GM10266 (cell line): Measurements from ENCODE around the gene JAK1.

ENCODE experiments used
- DNase-seq: peaks from one replicate; pipeline ENCODE4 v3.0.0; 2012; ENCODE audit errors: extremely low spot score
- TF ChIP-seq, protein P1 (sequence below): IDR thresholded peaks from 2 replicates; pipeline ENCODE4 v1.5.1; 2012; ENCODE audit warnings: mild to moderate bottlenecking, low read depth; ENCODE audit not compliant: control insufficient read depth, insufficient read depth; ENCODE audit errors: missing control alignments

Gene JAK1

GRCh38 chr1:64908575-64908974 lies 57.8 kb downstream of the JAK1 start:
- no peak for DNase-seq
- TF ChIP-seq, protein P1, sequence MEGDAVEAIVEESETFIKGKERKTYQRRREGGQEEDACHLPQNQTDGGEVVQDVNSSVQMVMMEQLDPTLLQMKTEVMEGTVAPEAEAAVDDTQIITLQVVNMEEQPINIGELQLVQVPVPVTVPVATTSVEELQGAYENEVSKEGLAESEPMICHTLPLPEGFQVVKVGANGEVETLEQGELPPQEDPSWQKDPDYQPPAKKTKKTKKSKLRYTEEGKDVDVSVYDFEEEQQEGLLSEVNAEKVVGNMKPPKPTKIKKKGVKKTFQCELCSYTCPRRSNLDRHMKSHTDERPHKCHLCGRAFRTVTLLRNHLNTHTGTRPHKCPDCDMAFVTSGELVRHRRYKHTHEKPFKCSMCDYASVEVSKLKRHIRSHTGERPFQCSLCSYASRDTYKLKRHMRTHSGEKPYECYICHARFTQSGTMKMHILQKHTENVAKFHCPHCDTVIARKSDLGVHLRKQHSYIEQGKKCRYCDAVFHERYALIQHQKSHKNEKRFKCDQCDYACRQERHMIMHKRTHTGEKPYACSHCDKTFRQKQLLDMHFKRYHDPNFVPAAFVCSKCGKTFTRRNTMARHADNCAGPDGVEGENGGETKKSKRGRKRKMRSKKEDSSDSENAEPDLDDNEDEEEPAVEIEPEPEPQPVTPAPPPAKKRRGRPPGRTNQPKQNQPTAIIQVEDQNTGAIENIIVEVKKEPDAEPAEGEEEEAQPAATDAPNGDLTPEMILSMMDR, result no peak

GRCh38 chr1:64906447-64906846 lies 59.9 kb downstream of the JAK1 start:
- TF ChIP-seq, protein P1, result no peak
- DNase-seq, result no peak

DNA sequence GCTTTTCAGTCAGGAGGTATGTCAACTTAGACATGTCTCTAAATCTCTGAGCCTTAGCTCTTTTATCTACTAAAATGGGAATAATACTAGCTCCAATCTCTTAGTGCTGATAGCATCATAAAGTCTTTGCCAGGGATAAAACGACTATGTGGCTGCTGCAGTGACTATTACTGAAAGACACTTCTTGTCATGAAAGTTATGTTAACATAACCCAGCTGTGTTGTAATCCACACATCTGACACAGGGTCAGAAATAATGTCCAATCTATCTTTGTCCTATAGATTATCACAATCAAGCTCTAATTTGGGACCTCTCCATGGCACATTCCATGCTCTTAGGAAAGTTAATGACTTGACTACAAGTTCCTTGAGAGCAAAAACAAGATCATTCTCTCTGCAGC lies 62.8 kb downstream of the JAK1 start:
- DNase-seq, result no peak
- TF ChIP-seq, protein P1, result no peak

- no peak for DNase-seq
- TF ChIP-seq, protein P1, result no peak
Observed at GRCh38 chr1:64901663-64902062, 64.7 kb downstream of the JAK1 start.

DNA sequence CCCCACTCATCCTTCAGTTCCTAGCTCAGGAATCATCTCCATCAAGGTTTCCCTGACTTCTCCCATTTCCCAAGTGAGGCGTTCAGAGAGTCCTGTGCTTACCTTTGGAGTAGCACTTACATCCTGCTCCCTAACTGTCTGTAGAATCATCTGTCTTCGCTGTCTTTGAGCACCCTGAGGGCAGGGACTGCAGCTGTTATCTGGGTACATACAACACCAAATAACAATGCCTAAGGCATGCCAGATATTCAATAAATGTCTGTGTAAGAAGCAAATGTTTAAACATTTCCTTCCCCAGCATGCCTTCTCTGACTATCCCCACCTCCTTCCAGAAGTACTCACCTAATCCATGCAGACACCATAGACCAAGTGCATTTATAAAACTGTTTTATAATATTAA lies 65.4 kb downstream of the JAK1 start:
- TF ChIP-seq, protein P1, result no peak
- no peak for DNase-seq

- TF ChIP-seq, protein P1, result no peak
Observed at GRCh38 chr1:64898107-64898861, 68.1 kb downstream of the JAK1 start.

DNA sequence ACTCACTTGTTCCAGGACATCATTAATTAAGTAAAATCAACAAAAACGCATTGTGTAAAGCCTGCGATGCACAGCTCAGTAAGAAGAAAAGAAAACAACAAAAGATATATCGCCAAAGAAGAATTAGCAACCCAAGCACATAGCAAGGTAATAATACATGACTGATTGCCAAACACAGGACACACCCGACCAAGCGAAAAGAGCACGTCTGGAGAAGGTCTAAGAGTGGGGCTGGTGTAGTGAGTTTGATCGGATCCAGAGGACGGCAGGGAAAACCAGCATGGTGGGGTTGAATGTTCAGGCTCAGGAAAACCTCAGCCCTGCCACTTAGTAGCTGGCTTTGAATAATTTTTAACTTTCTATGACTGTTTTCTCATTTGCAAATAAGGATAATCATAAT lies 69.8 kb downstream of the JAK1 start:
- no peak for DNase-seq
- TF ChIP-seq, protein P1, result no peak

More at GRCh38 chr1:64898107-64898861, 68.1 kb downstream of the JAK1 start:
- peak; percentile 44 for DNase-seq
